Neutrophil (primary cell): ENCODE measurements around the gene SLC10A3.

Source experiments
- H3K27ac ChIP-seq: fragments of 200-600 bp; sonication (generic); 2 replicates; pipeline ENCODE4 v1.5.1; 2016; ENCODE audit warnings: mild to moderate bottlenecking, moderate library complexity
- H3K27me3 ChIP-seq: fragments of 200-600 bp; sonication (generic); 2 replicates; pipeline ENCODE4 v1.6.0; 2016; ENCODE audit warnings: mild to moderate bottlenecking
- H3K36me3 ChIP-seq: fragments of 200-600 bp; sonication (generic); 2 replicates; pipeline ENCODE4 v1.5.1; 2017
- H3K4me1 ChIP-seq, 2 experiments: fragments of 200-600 bp in 1 of 2; sonication (generic) in 1 of 2; 1 replicate in 1 of 2; 2 replicates in 1 of 2; pipeline versions ENCODE4 v1.5.1 to v1.6.1; 2013 to 2016; ENCODE audit warnings: low read depth in 1 of 2, low read length in 1 of 2, mild to moderate bottlenecking in 1 of 2, moderate library complexity in 1 of 2; ENCODE audit not compliant: control insufficient read depth in 1 of 2, insufficient read depth in 1 of 2
- H3K4me3 ChIP-seq, 2 experiments: fragments of 200-600 bp in 1 of 2; sonication (generic) in 1 of 2; 1 replicate in 1 of 2; 2 replicates in 1 of 2; pipeline ENCODE4 v1.5.1; 2013 to 2016; ENCODE audit warnings: low read depth in 1 of 2, low read length in 1 of 2, mild to moderate bottlenecking in 1 of 2, moderate library complexity in 1 of 2
- H3K9me3 ChIP-seq: fragments of 200-600 bp; sonication (generic); 2 replicates; pipeline ENCODE4 v1.5.1; 2016
- CTCF ChIP-seq: fragments of 200-600 bp; sonication (generic); IDR thresholded peaks from 2 replicates; pipeline ENCODE4 v1.5.1; 2016; ENCODE audit warnings: antibody characterized with exemption

SLC10A3 gene

GRCh38 chrX:154471839-154472684 is 18.4 kb downstream of the SLC10A3 start:
- Histone ChIP-seq H3K4me1 (no peaks in the 10 kb centered on the region), H3K27ac (no peak overlapping the region), H3K4me3 (no peak overlapping the region), H3K36me3 (no peaks in the 10 kb centered on the region), H3K9me3 (no peaks in the 10 kb centered on the region), H3K27me3 (no peaks in the 10 kb centered on the region)
- no peak for TF ChIP-seq CTCF

- H3K27me3 ChIP-seq = no peaks in the 10 kb centered on the region
- no peaks in the 10 kb centered on the region for H3K4me1 ChIP-seq
- no peaks in the 10 kb centered on the region for H3K36me3 ChIP-seq
- no peaks in the 10 kb centered on the region for H3K9me3 ChIP-seq
- no peak overlapping the region for H3K27ac ChIP-seq
- no peak overlapping the region for H3K4me3 ChIP-seq
- no peak for TF ChIP-seq CTCF
These were observed 19.4 kb downstream of the SLC10A3 start for GRCh38 chrX:154470914-154471568.

GRCh38 chrX:154470434-154470833 is 20.0 kb downstream of the SLC10A3 start:
- Histone ChIP-seq H3K36me3 (no peaks in the 10 kb centered on the region), H3K9me3 (no peaks in the 10 kb centered on the region)

GRCh38 chrX:154469880-154470279 is 20.5 kb downstream of the SLC10A3 start:
- H3K4me1 ChIP-seq = no peaks in the 10 kb centered on the region
- no peaks in the 10 kb centered on the region for H3K9me3 ChIP-seq
- H3K4me3 ChIP-seq = no peak overlapping the region
- TF ChIP-seq CTCF = no peak
- H3K27ac ChIP-seq = no peak overlapping the region
- H3K27me3 ChIP-seq = no peaks in the 10 kb centered on the region
- no peaks in the 10 kb centered on the region for H3K36me3 ChIP-seq

More at GRCh38 chrX:154470434-154470833, 20.0 kb downstream of the SLC10A3 start:
- H3K27me3 ChIP-seq = no peaks in the 10 kb centered on the region
- H3K4me1 ChIP-seq = no peaks in the 10 kb centered on the region
- no peak for TF ChIP-seq CTCF
- H3K4me3 ChIP-seq = no peak overlapping the region
- no peak overlapping the region for H3K27ac ChIP-seq

GRCh38 chrX:154469114-154469513 is 21.3 kb downstream of the SLC10A3 start:
- Histone ChIP-seq H3K4me1 (no peaks in the 10 kb centered on the region), H3K4me3 (no peak overlapping the region), H3K27ac (no peak overlapping the region), H3K36me3 (no peaks in the 10 kb centered on the region), H3K9me3 (no peaks in the 10 kb centered on the region), H3K27me3 (no peaks in the 10 kb centered on the region)
- no peak for TF ChIP-seq CTCF
